ENCODE measurements around the gene ARPC5. TPM values are rescaled to one million over a fixed set of nuclear protein-coding genes. Genes with fewer than 3 reads are reported as not detected.

Gene ARPC5
- total and polyA plus RNA-seq, 8 donors: 17.5 to 68.0 (median 32.3) TPM

GRCh38 chr1:183592733-183593132 is 42.9 kb downstream of the ARPC5 start:
- no peak for TF ChIP-seq CTCF (IDR thresholded peaks at IDR 0.05)
- FAIRE-seq (no peak), ATAC-seq (no peak), DNase-seq (no peak)
- H3K4me1 ChIP-seq: no peaks in the 10 kb centered on the region
- H3K27me3 ChIP-seq: no peaks in the 10 kb centered on the region
- intact Hi-C loops (cut with DNase I): no loop called here
- no peak overlapping the region for H3K4me3 ChIP-seq
- H3K9me3 ChIP-seq: no peaks in the 10 kb centered on the region
- 84 to 91% methylated on average over 7 of the region's 7 CpGs for WGBS, 2 donors
- H3K27ac ChIP-seq: no peak overlapping the region
- H3K36me3 ChIP-seq: no peaks in the 10 kb centered on the region

- H3K9me3 ChIP-seq: no peaks in the 10 kb centered on the region
- no peaks in the 10 kb centered on the region for H3K36me3 ChIP-seq
- ATAC-seq (peak in 3 of 4 donors; percentile 46 to 85 (median 85)), FAIRE-seq (no peak), DNase-seq (peak in 1 of 6 donors; percentile 42)
- no peaks in the 10 kb centered on the region for H3K4me1 ChIP-seq
- TF ChIP-seq CTCF (IDR thresholded peaks at IDR 0.05): no peak
- H3K27ac ChIP-seq: peak within 1 kb of the TSS in 2 of 4 donors; percentile 23 to 62
- intact Hi-C loops (cut with DNase I): no loop called here
- H3K4me3 ChIP-seq: peak within 1 kb of the TSS in 1 of 4 donors; percentile 20
- H3K27me3 ChIP-seq: no peaks in the 10 kb centered on the region
- 66 to 74% methylated on average over 6 of the region's 6 CpGs for WGBS, 2 donors
Observed at GRCh38 chr1:183590244-183591191, 45.1 kb downstream of the ARPC5 start, which contains the start of gene NCF2. Gene NCF2, minus strand, starts transcription at chr1:183590459. Its CDS starts 130 bp downstream, at chr1:183590329.

- no peak for FAIRE-seq
- no peaks in the 10 kb centered on the region for H3K9me3 ChIP-seq
- no peak for TF ChIP-seq CTCF (IDR thresholded peaks at IDR 0.05)
- H3K4me1 ChIP-seq: no peaks in the 10 kb centered on the region
- 74 to 85% methylated on average over 4 of the region's 4 CpGs for WGBS, 2 donors
- intact Hi-C loops (cut with DNase I): no loop called here
- H3K4me3 ChIP-seq: peak overlapping the region in 1 of 4 donors; percentile 20
- peak overlapping the region in 2 of 4 donors; percentile 23 to 62 for H3K27ac ChIP-seq
- no peak for DNase-seq
- no peak for ATAC-seq
- no peaks in the 10 kb centered on the region for H3K27me3 ChIP-seq
- no peaks in the 10 kb centered on the region for H3K36me3 ChIP-seq
Observed at GRCh38 chr1:183589874-183590243, 45.7 kb downstream of the ARPC5 start.

- DNase-seq (no peak), ATAC-seq (no peak), FAIRE-seq (no peak)
- no peaks in the 10 kb centered on the region for H3K9me3 ChIP-seq
- H3K36me3 ChIP-seq: no peaks in the 10 kb centered on the region
- no peaks in the 10 kb centered on the region for H3K27me3 ChIP-seq
- peak overlapping the region in 1 of 4 donors; percentile 20 for H3K4me3 ChIP-seq
- intact Hi-C loops (cut with DNase I): no loop called here
- 75 to 87% methylated on average over 5 of the region's 5 CpGs for WGBS, 2 donors
- no peaks in the 10 kb centered on the region for H3K4me1 ChIP-seq
- no peak for TF ChIP-seq CTCF (IDR thresholded peaks at IDR 0.05)
- H3K27ac ChIP-seq: peak overlapping the region in 2 of 4 donors; percentile 23 to 62
Observed at GRCh38 chr1:183589384-183589783, 46.2 kb downstream of the ARPC5 start.

GRCh38 chr1:183588827-183589226 is 46.8 kb downstream of the ARPC5 start:
- DNase-seq (no peak), ATAC-seq (peak in 1 of 4 donors; percentile 8), FAIRE-seq (no peak)
- Histone ChIP-seq H3K27ac (peak overlapping the region in 2 of 4 donors; percentile 17 to 31), H3K4me1 (no peaks in the 10 kb centered on the region), H3K36me3 (no peaks in the 10 kb centered on the region), H3K4me3 (peak overlapping the region in 1 of 4 donors; percentile 20), H3K27me3 (no peaks in the 10 kb centered on the region), H3K9me3 (no peaks in the 10 kb centered on the region)
- intact Hi-C loops (cut with DNase I): no loop called here
- TF ChIP-seq CTCF (IDR thresholded peaks at IDR 0.05): no peak

Data from pancreas (tissue), 10 donors.